ENCODE measurements around the gene NT5E. TPM values are rescaled to one million over a fixed set of nuclear protein-coding genes. Genes with fewer than 3 reads are reported as not detected.
A peak's percentile ranks its signal among the peaks of the same experiment; 100 is the strongest.
"Not testable (repeated sequence)": the region's sequence is repeated elsewhere in the genome, so short reads cannot be mapped to it uniquely, and the experiment has no call there.

The NT5E gene
- total and polyA plus RNA-seq, 2 of the 13 experiments (the other 11 are each of a cell fraction or from before 2014, with no cell fraction given): 9.5 to 33.0 TPM

- TF ChIP-seq CERS6 (CRISPR knock-in tag; IDR thresholded peaks at IDR 0.05) (no peak), SYNCRIP (IDR thresholded peaks at IDR 0.05; ENCODE audit: insufficient read depth, low read depth, low read length) (no peak)
Observed at GRCh38 chr6:85403331-85404015, 46.4 kb upstream of the NT5E start (continued).

GRCh38 chr6:85404016-85404563 lies 45.8 kb upstream of the NT5E start:
- POLR2A ChIA-PET: interaction anchor here (1.1 to 3.3 kb wide), 13 partner anchors 10 to 274 kb away, joined by 3 to 99 read pairs (median 8); partner anchors contain the start of genes NT5E and SYNCRIP
- ATAC-seq; H3K36me3 ChIP-seq (replicated peaks in 1 of 2; ENCODE audit: control insufficient read depth in 1 of 2, insufficient read depth in 2 of 2, low read length in 2 of 2); H3K9me3 ChIP-seq (ENCODE audit: low read length); H2AFZ ChIP-seq (ENCODE audit: low read length); DNase-seq (ENCODE audit: low spot score); H3K79me2 ChIP-seq (ENCODE audit: insufficient read depth, low read length); CTCF ChIA-PET (ENCODE audit: low intra/inter-chr PET ratio, low total read pairs); FAIRE-seq; H3K27me3 ChIP-seq (ENCODE audit: control insufficient read depth in 1 of 2, insufficient read depth in 2 of 2, low read length in 2 of 2); in situ Hi-C loops (cut with HindIII; ENCODE audit: extremely low pct_ligation_motif_present, low pct_unique_long_range_greater_than_20kb); BruUV-seq (replicated peaks); H4K20me1 ChIP-seq (ENCODE audit: insufficient read depth, low read length): not testable (repeated sequence)
- H3K4me2 ChIP-seq (ENCODE audit: low read depth, low read length): peak overlapping the region; percentile 96
- peak overlapping the region; percentile 98 for H3K27ac ChIP-seq (ENCODE audit: extremely low read length, insufficient read depth, low read length)
- WGBS (ENCODE audit: low lambda C conversion rate): 39% methylated on average over 4 of the region's 4 CpGs
- peaks cover 98% of the 10 kb centered on the region for H3K4me1 ChIP-seq (ENCODE audit: insufficient read depth, low read length)
- H3K4me3 ChIP-seq (replicated peaks in 1 of 3; ENCODE audit: insufficient read depth in 1 of 3, low read depth in 2 of 3, low read length in 3 of 3): peak overlapping the region; percentile 45 to 55 (median 50); a peak in 5 of 6 replicates
- intact Hi-C loops (cut with micrococcal nuclease; ENCODE audit: unreplicated experiment): loop anchor here (2.0 kb wide), 2 partner anchors 13 to 43 kb away; no protein-coding TSS in a partner anchor
- H3K9ac ChIP-seq (ENCODE audit: insufficient read depth, low read depth, low read length): peak overlapping the region; percentile 79
- TF ChIP-seq RBFOX2 (IDR thresholded peaks at IDR 0.05; ENCODE audit: low read depth, low read length) (peak; percentile 48; the same call in 1 of the 2 replicates), DNMT3B (CRISPR knock-in tag; conservative IDR thresholded peaks at IDR 0.05) (0 out of 2 replicates have a peak, but pooled peaks have one; percentile 11), KAT7 (CRISPR knock-in tag; IDR thresholded peaks at IDR 0.05; ENCODE audit: borderline replicate concordance) (peak; percentile 72), POLR2G (IDR thresholded peaks at IDR 0.05; ENCODE audit: low read depth, low read length) (peak; percentile 38; the same call in 1 of the 2 replicates)
- TF ChIP-seq, protein P1, sequence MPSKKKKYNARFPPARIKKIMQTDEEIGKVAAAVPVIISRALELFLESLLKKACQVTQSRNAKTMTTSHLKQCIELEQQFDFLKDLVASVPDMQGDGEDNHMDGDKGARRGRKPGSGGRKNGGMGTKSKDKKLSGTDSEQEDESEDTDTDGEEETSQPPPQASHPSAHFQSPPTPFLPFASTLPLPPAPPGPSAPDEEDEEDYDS (CRISPR knock-in tag; IDR thresholded peaks at IDR 0.05): 0 out of 2 replicates have a peak, but pooled peaks have one; percentile 3

Measured in HepG2 (cell line).